KG1 (cell line): ENCODE results near the gene FAM222A.
A peak's percentile ranks its signal among the peaks of the same experiment; 100 is the strongest.

Source experiments
- DNase-seq: peaks from one replicate; lab custom pipeline; 2025; lab: John Stamatoyannopoulos, UW

The FAM222A gene

DNA sequence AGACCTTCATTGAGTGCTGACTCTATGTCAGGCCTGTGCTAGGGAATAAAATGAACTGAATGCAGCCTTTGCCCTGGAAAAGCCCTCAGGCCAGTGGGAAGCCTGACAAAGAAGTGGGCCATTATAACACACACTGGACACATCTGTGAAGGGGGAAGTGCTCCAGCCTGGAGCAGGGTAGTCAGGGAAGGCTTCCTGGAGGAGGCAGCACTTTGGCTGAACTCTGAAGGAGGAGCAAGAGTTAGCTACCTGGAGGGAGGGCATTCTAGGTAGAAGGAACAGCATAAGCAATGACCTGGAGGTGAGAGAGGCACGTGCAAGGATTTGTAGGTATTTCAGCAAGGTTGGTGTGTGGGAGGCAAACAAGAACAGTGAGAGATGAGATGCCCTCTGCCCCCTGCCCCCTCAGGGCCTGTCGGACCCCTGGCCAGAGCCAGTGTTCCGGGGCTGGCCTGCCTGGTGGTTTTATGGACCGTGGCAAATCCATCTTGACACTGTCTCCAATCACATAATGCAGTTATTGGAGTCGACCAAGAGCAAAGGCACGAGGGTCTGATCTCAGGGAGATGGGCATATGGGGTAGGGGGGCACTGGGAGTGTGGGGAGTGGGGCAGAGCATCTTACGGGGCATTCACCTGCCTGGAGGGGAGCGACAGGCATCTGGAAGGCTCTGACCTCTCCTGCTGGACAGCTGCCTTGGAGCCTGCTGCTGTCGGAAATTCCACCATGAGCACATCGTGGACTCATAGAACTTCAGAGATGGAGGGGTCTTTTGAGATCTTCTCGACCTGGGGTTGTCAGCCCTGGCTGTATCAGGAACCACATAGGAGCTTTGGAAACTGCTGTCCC, 2.7 kb upstream of the FAM222A start:
- no peak for DNase-seq

DNA sequence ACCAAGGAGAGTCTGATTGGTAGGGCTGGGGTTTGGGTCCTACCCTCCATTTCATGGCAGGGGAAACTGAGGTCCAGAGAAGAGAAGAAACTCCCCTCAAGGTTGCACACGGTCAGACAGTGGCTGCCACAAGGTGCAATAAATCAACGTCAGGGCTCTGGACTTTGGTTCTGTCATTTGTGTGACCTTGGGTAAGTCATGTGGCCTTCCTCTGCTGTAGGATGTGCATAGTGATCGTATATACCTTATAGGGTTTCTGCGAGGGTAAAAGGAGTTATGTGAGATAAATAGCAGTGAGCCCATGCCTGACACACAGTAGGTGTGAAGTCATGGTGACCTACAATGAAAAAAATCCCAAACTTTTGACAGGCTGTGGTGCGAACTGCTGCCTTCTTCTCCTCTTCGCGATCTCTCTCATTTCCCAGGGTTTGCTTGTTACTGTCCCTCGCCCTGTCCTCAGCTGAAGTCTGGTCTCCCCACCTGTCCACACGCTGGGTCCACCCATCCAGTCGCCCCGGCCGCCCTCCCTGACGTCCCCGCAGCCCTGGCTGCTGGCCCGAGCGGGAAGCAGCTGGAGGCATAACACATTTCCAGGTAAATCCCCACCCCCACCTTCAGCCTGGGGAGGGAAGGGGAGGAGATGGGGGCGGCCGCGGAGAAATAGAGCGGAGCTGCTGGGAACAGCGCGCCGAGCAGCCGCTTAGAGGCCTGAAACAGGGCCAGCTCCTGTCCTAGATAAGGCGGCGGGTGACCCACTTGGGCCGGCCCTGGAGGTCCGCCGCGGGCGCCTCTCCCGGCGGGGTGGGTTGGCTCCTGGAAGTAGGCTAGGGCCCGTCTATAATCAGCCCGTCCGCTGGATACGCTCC, 1.8 kb upstream of the FAM222A start:
- no peak for DNase-seq

DNA sequence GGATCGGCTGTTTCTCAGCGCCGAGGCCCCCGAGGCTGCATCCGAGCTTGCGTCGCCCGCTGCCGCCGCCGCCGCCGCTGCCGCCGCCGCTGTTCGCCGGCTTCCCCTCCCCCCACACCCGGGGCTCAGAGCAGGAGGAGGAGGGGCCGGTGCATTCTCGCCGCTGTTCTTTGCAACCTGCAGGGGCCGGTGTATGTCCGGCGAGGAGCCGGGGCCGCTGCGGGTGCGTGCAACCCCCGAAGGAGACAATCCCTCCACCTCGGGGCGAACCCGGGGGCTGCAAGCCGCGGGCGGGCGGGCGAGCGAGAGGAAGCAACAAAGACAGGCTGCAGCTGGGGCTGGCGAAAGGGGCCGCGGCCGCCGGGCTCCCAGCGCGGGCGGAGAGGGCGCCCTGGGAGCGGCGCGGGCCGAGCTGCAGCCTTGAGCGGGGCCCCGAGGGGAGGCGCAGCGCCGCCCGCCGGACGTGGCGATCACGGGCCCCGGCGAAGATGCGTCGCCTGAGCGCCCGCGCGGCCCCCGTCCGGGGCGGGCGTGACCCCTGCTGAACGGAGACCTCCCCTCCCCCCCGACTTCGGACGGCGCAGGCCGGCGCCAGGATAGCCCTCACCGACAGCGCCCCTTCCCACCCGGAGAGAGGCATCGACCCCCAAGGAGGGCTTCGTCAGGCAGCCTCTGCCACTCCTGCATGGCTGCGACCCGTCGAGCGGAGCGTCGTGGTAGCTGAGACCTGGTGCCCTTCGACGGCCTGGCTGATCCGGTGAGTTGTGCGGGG, 702 bp downstream of the FAM222A start:
- peak; percentile 27 for DNase-seq

DNA sequence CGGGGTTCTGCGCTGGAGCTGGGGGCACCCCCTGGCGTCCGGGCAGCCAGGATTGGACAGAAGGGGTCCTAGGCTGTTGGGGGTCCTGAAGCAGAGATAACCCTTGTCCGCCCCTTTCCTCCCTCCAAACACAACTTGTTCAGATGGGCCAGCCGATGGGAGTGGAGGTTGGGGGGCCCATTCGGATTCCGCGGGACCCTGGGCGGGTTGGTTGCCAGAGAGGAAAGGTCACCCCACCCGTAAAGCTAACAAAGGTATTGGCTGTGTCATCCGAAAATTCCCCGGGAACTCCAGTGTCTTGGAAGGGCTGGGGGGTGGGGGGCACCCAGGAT, 1.3 kb downstream of the FAM222A start:
- no peak for DNase-seq

DNA sequence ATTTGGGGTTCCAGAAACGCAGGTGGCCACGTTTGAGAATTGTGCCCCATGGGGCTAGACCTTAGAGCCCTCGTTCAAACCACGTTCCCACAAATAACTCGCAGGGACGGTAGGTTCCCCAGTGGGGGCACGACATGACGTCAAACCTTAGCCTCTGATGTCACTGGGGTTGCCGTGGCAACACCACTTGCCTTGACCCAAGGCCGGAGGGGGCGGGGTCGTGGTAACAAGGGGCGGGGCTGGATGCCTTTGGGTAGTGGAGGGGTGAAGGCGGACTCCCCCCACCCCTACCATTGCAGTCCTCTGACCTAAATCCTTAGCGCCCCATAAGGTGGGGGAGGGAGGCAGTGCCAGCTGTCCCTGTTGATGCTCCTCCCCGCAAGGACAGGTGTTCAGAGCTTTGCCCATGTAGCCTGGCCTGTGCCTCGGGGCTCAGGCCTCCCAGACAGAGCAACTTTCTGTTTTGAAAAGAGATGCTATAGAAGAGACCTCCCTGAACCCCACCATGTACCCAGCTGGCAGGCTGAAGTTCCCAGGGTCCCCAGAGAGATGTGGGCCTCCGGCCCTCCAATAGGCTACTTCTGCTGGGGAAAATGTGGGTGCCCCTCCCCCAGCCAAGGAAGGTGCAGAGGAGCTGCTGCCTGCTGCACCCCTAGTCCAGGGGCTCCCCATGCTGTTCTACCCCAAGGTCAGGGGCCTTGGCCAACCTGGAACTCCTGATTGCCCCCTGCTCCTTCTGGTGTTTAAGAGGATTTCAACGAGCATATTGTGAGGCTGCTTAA, 1.9 kb downstream of the FAM222A start:
- DNase-seq: no peak

DNA sequence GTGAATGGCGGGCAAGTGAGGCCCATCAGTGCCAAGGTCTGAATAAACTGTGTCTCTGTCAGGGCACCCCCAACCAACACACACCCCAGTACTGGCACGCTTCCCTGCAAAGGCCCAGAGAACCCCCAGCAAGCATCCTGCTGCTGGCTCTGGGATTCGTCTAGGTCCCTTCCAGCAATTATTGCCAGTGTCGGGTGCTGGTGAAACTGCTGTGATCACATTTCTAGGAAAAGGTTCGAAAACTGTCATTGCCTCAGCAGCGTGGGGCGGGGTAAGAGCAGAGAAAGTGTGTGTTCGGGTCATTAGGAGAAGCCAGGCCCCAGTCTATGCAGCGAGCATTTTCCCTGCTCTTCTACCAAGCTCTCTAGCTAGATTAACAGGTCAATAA, 2.5 kb downstream of the FAM222A start:
- no peak for DNase-seq

DNA sequence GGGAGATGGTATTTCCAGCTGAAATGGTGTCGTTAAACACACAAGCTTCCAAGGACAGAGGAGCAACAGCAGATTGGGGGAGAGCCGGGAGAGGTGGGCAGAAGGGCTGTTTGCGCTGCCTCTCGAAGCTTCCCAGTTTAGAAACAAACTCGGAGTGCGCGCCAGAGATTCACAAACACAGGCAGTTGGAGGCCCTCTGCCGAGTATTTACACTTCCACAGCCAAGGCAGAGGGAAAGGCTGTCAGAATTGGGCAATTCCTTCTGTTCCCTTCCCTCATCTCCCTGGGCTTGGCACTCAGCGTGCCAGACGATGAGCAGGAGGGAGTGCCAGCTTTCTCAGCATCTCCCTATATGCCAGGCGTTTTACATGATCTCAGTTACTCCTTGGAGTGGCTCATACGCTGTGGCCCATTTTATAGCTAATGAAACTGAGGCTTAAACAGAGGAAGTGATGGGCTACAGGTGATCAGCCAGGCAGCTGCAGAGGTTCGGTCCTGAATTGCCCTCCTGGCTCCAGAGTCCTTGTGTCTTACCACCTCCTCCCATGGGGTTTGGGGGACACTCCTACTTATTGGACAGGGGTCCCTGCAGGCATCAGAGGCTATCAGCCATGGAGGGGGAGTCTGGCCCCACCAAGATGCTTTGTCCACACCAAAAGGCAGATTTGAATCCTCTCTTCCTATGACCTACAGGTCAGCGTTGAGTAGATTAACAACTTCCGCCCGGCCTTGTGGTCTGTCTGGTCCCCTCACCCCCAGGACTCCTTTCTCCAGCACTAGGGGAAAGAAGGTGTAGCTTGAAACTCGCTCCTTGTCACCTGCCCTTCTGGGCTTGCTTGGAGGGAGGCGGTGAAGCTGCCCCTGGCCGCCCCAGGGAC, 3.1 kb downstream of the FAM222A start:
- DNase-seq: no peak

DNA sequence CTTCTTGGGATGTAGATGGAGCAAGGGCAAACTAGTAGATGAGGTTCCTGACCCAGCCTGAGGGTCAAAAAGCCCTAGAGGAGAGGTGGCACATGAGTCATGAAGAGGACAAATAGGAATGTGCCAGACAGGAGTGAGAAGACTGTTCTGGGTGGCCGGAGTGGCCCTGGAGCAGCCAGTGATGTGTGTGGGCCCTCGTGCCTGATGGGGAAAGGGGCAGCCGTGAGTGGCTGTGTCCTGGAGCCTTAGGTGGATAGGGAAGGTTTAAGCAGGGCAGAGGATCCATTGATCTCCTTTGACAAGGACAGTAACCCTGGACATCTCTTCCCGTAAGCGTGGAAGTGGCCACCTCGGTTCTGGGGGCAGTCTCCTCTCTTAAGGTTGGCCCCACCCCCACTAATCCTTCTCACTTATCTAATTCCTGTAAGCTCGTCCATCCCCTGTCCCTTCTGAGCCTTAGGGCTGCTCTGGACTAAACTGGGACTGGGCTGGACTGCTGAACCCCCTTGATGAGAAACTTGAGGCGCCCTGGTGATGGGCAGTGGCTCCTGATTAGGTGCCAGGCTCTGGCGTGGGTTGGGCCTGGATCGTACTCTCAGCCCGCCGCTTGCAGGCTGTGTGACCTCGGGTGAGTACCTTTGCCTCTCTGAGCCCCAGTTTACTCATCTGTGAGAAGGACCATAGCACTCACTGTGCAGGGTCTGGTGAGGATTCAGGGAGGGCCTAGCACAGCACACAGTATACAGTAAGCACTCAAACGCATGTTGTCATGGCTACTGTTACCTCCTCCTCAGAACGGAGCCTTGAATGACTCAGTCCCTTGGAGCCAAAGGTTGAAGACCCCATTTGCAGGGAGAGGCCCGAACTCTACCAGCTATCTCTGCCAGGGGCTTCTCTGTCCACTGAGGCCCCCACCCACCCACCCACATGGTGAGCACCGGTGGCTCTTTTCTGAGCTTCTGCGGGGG, 4.0 kb downstream of the FAM222A start:
- DNase-seq: no peak

DNA sequence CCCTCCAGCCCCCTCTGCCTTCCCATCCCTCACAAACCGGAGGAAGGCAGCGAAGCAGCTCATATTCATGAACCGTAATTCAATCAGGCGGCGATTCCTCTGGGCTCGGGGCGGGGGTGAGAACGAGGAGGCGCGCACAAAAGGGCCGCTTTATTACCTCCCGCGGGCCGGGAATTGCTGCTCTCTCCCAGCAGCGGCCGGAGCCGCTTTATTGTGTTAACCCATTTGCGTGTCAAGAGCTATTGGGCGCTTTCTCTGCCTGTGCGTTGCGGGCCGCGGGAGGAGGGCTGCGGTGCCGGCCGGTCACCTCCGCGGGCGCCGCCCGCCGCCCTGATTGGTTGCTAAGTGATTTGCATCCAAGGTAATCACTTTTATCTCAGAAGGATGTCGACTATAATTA, 4.8 kb downstream of the FAM222A start:
- no peak for DNase-seq

DNA sequence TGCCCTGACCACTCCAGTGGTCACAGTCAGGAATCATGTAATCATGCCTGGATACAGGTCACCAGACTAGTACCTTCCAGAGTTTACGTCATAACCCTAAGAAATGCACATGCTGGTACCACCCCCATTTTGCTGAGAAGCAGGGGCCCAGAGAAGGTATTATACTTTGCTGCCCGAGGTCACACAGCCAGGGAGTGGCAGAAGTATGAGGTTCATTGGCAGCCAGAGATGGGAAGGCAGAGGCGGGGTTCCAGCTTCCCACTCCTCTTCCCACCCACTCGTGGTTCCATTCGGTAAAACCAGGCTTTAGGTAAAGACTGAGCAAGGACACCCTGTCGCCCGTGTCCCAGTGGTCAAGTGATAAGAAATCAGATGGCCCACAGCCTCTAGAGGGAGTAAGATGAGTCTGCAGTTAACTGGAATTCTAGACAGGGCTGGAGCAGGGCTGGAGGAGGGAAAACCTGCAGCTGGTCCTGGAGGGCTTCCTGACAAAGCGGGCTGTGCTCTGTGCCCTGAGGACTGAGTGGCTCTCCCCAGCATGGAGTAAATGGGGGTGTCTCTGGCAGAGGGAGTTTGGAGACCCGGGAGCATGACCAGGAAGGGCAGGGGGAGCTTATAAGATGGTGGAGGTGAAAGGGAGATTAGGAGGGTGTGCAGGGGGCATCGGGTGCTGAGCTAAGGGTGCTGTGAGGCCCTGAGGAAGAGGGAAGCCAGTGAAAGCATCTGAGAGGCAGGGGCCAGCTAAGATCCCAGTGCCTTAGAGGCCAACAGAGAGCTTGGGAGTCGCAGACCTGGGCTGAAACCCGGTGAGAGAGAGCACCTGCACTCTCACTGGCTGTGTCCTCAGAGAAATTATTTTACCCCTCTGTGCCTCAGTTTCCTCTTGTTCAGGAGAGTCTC, 5.7 kb downstream of the FAM222A start:
- no peak for DNase-seq

DNA sequence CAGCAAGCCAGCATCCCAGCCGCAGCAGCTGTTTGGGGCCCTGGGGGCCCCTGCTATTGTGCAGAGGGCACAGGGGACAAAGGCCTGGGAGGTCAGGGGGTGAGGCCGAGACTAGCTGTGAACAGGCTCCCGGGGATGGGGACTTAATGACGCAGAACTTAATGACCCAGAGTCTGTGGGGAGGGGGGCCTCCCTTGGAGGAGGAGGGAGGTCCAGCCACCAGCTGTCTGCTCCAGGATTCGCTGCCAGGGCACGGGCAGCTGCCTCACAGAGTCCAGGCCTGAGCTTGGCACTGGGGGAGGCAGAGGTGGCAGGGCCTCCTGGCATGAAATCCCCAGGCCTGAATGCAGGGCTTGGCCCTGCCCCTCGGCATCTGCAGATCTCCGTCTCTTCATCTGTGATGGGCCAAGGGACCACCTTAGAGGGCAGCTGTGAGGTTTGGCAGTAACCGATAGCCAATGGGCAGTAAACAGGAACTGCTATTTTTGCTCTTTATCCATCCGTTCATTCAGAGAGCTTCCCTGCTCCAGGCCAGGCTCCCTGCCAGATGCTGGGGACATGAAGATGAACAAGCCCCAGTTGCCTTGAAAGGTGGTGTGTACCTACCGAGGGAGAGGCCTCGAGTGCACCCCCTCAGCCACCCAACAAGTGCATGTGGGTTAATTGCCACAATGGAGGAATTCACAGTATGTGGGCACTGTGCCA, 6.7 kb downstream of the FAM222A start:
- DNase-seq: no peak

DNA sequence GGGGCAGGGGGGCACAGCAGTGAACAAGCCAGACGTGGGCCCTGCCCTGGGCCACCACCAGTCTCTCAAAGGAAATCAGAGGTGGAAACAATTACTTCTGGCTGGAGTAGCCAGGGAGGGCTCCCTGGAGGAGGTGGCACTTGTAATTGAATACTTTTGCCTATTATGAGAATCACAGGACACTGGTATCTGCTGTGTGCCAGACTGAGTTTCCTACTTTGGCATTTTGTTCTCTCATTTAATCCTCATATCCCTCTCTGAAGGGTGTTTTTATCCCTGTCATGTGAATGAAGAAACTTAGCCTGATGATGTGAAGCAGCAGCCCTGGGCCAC, 7.2 kb downstream of the FAM222A start:
- no peak for DNase-seq

DNA sequence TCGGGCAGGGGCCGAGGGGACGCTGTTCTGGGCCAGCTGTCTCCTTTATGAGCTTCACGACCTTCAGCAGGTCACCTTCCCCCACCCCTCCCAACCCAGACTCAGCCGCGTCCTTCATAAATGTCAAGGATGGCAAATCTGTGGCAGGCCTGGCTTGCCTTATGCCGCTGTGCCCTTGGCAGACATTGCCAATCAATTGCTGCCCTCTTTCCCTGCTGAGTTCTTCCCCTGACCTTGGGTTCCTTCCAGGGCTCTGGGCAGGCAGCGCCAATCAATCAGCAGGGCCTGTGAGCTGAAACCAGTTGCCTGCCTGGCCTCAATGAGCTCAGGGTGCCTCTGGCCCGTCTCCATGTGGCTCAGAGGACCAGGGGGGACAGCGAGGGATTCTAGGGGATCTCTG, 7.7 kb downstream of the FAM222A start:
- DNase-seq: no peak

DNA sequence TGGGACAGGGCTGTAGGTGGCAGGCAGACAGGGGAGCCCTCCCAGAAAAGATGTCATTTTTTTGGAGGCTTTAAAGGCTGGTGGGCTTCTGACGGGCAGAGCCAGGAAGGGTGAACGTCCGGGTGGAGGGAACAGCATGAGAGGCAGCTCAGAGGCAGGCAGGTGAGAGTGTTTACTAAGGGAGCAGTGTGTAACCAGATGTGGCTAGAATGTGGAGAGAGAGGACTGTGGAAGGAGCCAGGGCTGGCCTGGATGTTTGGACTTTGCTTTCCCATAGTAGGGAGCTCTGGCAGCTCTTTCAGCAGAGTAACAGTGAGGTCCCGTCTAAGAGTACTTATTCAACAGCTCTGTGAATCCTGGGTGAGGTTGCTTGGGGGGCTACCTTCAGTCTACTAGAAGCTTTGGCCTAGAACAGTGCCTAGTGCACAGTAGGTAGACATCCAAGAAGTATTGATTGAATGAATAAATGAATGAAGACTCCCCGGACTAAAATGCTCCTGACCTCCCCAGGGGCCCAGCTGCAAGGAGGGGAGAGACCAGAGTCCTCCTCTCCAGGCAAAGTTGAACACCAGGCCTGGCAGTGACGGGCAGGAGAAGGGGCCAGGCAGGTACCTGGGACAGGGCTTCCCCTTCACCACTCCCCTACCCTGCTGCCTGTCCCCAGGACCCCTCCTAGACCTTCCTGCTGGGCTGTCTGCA, 8.5 kb downstream of the FAM222A start:
- DNase-seq: no peak

DNA sequence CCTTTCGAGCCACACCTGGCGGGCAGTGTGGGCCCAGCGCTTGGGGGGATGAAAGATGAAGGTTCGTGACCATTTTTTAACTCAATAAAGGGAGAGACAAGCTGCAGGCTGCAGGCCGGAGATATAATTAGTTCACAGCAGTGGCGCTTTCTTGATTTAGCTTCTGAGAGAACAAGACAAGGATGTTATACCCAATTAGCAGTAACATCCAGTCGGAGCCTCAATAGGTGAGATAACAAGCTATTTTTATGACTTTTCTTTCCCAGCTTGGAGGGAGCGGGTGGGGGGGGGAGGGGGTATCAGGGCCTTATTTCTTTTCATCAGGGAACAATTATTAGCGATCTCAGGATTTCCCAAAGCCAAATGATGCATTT, 9.1 kb downstream of the FAM222A start:
- no peak for DNase-seq

DNA sequence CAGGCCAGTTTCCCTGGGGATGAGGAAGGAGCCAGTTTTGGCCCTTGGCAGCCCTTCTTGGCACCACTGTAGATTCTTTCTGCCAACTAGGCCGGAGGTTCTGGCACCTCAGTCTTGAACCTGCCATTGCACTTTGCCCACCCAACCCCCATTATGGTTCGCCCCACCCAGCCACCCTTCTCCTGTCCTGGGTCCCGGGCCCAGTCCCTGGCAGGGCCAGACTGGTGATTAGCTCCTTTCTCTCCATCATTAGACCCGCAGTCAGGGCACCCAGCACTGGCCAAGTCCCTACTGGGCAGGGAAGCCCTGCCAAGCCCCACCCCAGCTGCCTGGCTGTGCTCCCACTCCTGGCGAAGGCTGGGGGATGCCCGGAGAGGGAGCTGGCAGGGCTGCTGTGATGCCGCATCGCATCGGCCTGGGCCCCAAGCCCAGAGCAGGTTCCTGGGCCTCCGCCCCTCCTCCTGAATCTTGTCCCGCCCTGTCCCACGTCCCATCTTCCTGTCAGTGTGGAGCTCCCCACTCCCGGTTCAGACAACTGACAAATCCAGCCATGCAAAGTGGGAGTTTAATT, 9.8 kb downstream of the FAM222A start:
- DNase-seq: no peak

DNA sequence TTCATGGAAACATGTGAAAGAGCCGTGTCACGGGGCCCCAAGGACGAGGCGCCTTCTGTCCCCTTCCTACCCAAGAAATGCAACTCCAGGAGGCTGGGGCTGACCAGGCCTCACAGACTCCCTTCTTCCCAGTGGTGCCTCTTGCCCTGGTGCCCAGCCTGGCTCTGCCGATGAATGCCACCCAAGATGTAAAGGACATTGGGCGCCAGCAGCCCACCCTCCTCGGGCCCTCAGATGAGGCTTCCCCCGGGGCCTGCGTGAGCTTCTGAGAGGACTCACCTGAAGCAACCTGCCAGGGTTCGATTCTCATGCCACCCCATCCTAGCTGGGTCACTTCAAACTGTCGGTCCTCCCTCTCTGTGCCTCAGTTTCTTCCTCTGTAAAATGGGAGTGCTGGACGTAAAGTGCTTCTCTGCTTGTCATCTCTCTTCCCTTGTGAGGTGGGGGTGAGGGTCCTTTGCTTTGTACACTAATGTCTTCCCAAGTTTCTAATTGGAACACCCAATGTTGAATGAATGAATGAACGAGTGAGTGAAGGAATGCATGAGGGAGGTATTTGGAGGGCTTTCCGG, 10.8 kb downstream of the FAM222A start:
- no peak for DNase-seq
